ENCODE results near the gene CCDC14.
"Not testable (repeated sequence)": the region's sequence is repeated elsewhere in the genome, so short reads cannot be mapped to it uniquely, and the experiment has no call there.

The CCDC14 gene

DNA sequence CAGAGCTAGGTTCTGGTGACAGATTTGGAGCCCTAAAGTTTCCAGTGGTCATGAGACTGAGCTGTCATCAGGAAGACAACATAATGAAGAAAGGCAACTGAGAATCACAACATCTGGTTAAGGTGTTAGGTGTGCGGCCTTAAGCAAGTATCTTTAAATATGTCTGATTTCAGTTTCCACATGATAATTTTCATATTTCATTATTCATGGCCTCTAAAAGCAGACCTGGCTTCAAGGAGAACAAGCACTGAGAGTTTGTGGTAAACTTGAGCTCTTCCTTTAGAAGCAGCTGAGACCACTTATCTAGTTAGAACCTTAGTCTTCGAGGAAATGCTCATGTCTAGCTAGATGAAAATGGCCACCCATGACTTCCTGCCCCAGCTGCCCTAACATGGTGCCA is 51.2 kb downstream of the CCDC14 start:
- no peak for DNase-seq (ENCODE audit: low read depth in 2 of 2)

- no peak for DNase-seq (ENCODE audit: low read depth in 2 of 2)
Measured at GRCh38 chr3:123907720-123908119, 53.3 kb downstream of the CCDC14 start.

- no peak for DNase-seq (ENCODE audit: low read depth in 2 of 2)
Measured at GRCh38 chr3:123899300-123899865, 61.6 kb downstream of the CCDC14 start.

GRCh38 chr3:123893012-123893411 is 68.0 kb downstream of the CCDC14 start:
- no peak for DNase-seq (ENCODE audit: low read depth in 2 of 2)

DNA sequence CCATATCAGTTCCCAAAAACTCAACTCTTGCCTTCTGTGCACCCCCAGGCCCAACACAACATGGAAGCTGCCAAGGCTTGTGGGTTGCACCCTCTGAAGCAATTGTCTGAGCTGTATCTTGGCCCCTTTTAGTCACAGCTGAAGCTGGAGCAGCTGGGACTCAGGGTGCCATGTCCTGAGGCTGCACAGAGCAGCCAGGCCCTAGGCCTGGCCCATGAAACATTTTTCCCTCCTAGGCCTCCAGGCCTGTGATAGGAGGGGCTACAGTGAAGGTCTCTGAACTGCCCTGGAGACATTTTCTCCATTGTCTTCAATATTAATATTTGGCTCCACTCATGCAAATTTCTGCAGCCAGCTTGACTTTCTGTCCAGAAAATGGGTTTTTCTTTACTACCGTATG is 68.8 kb downstream of the CCDC14 start:
- no peak for DNase-seq (ENCODE audit: low read depth in 2 of 2)

GRCh38 chr3:123890991-123891390 is 70.0 kb downstream of the CCDC14 start:
- not testable (repeated sequence) for DNase-seq (ENCODE audit: low read depth in 2 of 2)

DNA sequence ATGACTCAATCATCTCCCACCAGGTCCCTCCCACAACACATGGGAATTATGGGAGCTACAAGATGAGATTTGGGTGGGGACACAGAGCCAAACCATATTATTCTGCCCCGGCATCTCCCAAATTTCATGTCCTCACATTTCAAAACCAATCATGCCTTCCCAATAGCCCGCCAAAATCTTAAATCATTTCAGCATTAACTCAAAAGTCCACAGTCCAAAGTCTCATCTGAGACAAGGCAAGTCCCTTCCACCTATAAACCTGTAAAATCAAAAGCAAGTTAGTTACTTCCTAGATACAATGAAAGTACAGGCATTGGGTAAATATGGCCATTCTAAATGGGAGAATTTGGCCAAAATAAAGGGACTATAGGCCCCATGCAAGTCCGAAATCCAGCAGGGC is 70.9 kb downstream of the CCDC14 start:
- DNase-seq (ENCODE audit: low read depth in 2 of 2), result not testable (repeated sequence)

GRCh38 chr3:123884993-123885392 is 76.0 kb downstream of the CCDC14 start:
- DNase-seq (ENCODE audit: low read depth in 2 of 2), result no peak

- peak in 1 of 2 experiments; percentile 34 for DNase-seq (ENCODE audit: low read depth in 2 of 2)
Measured at GRCh38 chr3:123884203-123884831, 76.7 kb downstream of the CCDC14 start, which contains the start of gene MYLK. MYLK (minus strand) TSS chr3:123884332; CDS start chr3:123793841, 90,491 bp downstream.

GRCh38 chr3:123883701-123884202 is 77.3 kb downstream of the CCDC14 start:
- no peak for DNase-seq (ENCODE audit: low read depth in 2 of 2)

DNA sequence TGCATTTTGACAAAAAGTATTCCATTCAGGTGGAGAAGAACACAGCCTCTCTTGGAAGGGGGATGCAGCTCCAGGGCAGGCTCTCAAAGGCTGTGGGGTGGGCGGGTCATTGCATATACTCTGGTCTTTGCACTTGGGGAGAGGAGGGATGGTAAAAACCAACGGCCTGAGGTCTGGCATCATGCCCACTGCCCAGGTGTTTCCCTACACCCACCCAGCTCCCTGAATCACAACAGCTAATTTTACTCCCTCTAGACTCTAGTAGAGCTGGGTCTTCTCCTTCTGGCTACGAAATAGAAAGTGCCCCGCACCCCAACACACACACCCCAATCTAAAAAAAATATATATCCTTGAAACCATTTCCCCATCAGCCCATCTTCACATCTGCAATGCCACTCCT is 77.9 kb downstream of the CCDC14 start:
- no peak for DNase-seq (ENCODE audit: low read depth in 2 of 2)

DNA sequence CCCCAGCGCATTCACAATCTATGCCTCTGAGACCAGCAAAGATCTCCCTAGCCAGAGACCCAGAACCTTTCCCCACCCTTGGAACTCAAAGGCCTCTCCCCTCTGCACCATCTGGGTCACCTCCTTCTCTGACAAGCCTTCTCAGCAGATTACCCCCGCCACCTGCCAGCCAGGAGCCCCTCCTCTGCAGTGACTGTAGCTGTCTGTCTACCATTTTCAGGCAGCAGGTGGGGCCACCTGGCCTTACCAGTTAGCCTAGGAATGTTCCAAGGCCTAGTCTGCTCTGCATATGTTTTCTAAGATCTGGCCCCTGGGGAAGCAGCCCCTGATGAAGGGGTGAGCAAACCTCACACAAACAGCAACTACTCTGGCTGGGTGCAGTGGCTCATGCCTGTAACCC is 79.3 kb downstream of the CCDC14 start:
- no peak for DNase-seq (ENCODE audit: low read depth in 2 of 2)

- DNase-seq (ENCODE audit: low read depth in 2 of 2), result no peak
Measured at GRCh38 chr3:123880998-123881561, 79.9 kb downstream of the CCDC14 start.

DNA sequence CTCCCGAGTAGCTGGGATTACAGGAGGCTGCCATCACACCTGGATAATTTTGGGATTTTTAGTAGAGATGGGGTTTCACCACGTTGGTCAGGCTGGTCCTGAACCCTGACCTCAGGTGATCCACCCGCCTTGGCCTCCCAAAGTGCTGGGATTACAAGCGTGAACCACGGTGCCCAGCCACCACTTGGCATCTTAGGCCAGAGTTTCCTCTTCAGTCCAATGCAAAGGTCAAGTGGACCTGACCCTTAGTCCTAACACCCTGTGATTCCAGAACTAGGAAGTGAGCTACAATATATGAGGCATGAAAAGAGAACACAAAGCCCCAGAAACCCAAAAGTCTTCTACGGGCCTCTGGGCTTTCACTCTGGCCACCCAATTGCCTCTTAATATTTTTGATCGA is 82.2 kb downstream of the CCDC14 start:
- no peak for DNase-seq (ENCODE audit: low read depth in 2 of 2)

GRCh38 chr3:123877965-123878364 is 83.1 kb downstream of the CCDC14 start:
- no peak for DNase-seq (ENCODE audit: low read depth in 2 of 2)

- DNase-seq (ENCODE audit: low read depth in 2 of 2), result no peak
Measured at GRCh38 chr3:123877466-123877865, 83.6 kb downstream of the CCDC14 start.

DNA sequence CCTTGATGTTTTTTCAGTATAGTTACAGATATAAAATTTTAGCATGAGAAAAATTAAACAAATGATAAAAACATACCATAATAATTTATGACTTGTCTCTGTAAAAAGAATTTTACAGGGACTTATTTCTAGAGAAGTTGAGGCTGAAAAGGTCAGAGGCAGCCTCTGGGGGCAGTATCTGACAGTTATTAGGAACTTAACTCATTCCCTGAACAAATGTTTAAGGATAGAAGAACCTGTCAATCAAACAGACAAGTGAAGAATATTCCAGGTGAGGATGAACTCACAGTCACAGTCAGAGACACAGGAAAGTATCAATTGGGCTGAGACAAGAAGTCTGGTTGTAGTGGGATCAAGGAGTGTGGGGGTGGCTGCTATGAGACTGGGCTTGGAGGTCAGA is 84.2 kb downstream of the CCDC14 start:
- DNase-seq (ENCODE audit: low read depth in 2 of 2), result no peak

- no peak for DNase-seq (ENCODE audit: low read depth in 2 of 2)
Measured at GRCh38 chr3:123872621-123873020, 88.4 kb downstream of the CCDC14 start.

DNA sequence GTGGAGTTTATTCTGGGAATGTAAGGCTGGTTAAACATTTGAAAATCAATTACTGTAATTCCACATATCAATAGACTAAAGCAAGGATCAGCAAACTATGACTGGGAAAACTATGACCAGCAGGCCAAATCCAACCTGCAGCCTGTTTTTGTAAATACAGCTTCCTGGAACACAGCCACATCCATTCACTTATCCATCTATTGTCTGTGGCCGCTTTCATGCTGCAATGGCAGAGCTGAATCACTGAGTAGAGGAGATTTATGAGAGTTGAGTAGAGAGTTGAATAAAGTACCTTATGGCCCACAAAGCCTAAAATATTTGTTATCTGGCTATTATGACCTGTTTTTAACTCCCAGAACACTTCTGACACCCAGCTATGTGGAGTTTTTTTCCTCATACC is 89.1 kb downstream of the CCDC14 start:
- no peak for DNase-seq (ENCODE audit: low read depth in 2 of 2)

DNA sequence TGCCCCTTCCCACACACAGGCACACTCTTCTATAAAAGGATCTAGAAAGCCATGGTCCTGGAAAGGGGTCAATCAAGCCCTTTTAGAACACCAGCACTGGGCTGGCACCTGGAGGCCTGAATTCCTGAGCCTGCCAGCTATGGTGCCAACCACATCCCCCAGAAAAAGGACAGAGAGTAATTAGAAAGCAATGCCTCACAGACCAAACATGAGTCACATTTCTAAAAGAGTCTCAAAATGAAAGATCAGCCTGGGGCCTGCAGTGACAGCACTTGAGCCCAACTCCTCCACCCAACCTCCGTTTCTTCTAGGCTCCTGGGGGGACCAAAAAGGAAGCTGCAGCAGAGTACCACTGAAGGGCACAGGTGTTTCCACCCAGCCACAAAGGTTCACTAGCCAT is 91.0 kb downstream of the CCDC14 start:
- DNase-seq (ENCODE audit: low read depth in 2 of 2), result no peak

DNA sequence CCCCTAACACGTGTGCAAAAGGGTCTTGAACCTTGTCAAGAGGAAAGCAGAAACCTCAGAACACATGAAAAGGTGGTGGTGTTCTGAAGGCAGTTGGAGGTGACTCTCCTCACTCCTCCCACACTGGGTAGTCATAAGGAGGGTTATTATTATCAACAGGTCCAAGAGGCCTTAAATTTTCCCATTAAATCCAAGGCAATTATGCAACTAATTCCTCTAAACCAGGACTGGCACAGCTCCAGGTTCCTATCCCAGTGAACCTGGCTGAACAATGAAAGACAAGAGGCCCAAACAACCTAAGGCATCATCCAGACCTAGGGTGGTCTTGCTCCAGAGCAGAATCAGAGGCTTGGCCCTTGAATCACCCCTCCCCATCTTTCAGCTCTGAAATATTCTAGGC is 91.9 kb downstream of the CCDC14 start:
- DNase-seq (ENCODE audit: low read depth in 2 of 2), result no peak

GRCh38 chr3:123864706-123865105 is 96.3 kb downstream of the CCDC14 start:
- no peak for DNase-seq (ENCODE audit: low read depth in 2 of 2)
